Cardiac fibroblast (primary cell): ENCODE data around the gene MYO15A.

Source experiments
- DNase-seq, 2 donors: peaks; one replicate each; pipeline versions ENCODE4 v3.0.0 to v3.0.0-alpha.2; 2010; ENCODE audit warnings: low read depth in 2 of 2
- H3K4me3 ChIP-seq, 2 donors: replicated peaks in 1 of 2; 1 replicate in 1 of 2; 2 replicates in 1 of 2; pipeline ENCODE4 v1.5.1; 2011; ENCODE audit warnings: low read depth in 2 of 2, low read length in 2 of 2, mild to moderate bottlenecking in 2 of 2, moderate library complexity in 1 of 2
- CTCF ChIP-seq: IDR thresholded peaks from one replicate; pipeline ENCODE4 v1.5.1; 2011; ENCODE audit warnings: low read depth, mild to moderate bottlenecking, low read length, inconsistent platforms

MYO15A gene

GRCh38 chr17:18143044-18143936, 34.7 kb downstream of the MYO15A start:
- peak; percentile 19 to 31 for DNase-seq
- no peak overlapping the region for H3K4me3 ChIP-seq
- TF ChIP-seq CTCF = peak; percentile 48

GRCh38 chr17:18144261-18144660, 35.7 kb downstream of the MYO15A start:
- DNase-seq = no peak
- H3K4me3 ChIP-seq = no peak overlapping the region
- TF ChIP-seq CTCF = no peak

GRCh38 chr17:18144855-18145254, 36.3 kb downstream of the MYO15A start:
- no peak for TF ChIP-seq CTCF
- no peak for DNase-seq
- H3K4me3 ChIP-seq = no peak overlapping the region

GRCh38 chr17:18145811-18146210, 37.3 kb downstream of the MYO15A start:
- no peak for TF ChIP-seq CTCF
- no peak for DNase-seq
- no peak overlapping the region for H3K4me3 ChIP-seq

GRCh38 chr17:18146259-18146658, 37.7 kb downstream of the MYO15A start:
- DNase-seq = no peak
- no peak for TF ChIP-seq CTCF
- no peak overlapping the region for H3K4me3 ChIP-seq

- TF ChIP-seq CTCF = no peak
- no peak overlapping the region for H3K4me3 ChIP-seq
- no peak for DNase-seq
These were observed 38.4 kb downstream of the MYO15A start for GRCh38 chr17:18146980-18147379.
